C4-2B (cell line): ENCODE results near the gene ARHGAP11A.

Experiments
- H3K27ac ChIP-seq: fragments of 450-650 bp; 2 replicates; pipeline ENCODE4 v1.5.1; 2017
- ZFX ChIP-seq: fragments of 450-650 bp; IDR thresholded peaks from 2 replicates; pipeline ENCODE4 v1.6.1; 2017
- TF ChIP-seq, protein P1 (sequence below): fragments of 450-650 bp; conservative IDR thresholded peaks from 2 replicates; pipeline ENCODE4 v1.5.1; 2017; ENCODE audit warnings: mild to moderate bottlenecking

Gene ARHGAP11A

GRCh38 chr15:32675466-32675865, 60.2 kb downstream of the ARHGAP11A start:
- H3K27ac ChIP-seq = no peak overlapping the region
- TF ChIP-seq ZFX = no peak
- TF ChIP-seq, protein P1, sequence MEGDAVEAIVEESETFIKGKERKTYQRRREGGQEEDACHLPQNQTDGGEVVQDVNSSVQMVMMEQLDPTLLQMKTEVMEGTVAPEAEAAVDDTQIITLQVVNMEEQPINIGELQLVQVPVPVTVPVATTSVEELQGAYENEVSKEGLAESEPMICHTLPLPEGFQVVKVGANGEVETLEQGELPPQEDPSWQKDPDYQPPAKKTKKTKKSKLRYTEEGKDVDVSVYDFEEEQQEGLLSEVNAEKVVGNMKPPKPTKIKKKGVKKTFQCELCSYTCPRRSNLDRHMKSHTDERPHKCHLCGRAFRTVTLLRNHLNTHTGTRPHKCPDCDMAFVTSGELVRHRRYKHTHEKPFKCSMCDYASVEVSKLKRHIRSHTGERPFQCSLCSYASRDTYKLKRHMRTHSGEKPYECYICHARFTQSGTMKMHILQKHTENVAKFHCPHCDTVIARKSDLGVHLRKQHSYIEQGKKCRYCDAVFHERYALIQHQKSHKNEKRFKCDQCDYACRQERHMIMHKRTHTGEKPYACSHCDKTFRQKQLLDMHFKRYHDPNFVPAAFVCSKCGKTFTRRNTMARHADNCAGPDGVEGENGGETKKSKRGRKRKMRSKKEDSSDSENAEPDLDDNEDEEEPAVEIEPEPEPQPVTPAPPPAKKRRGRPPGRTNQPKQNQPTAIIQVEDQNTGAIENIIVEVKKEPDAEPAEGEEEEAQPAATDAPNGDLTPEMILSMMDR = no peak

GRCh38 chr15:32676169-32676568, 60.9 kb downstream of the ARHGAP11A start:
- TF ChIP-seq ZFX = no peak
- no peak overlapping the region for H3K27ac ChIP-seq

- no peak overlapping the region for H3K27ac ChIP-seq
- no peak for TF ChIP-seq ZFX
- TF ChIP-seq, protein P1 = no peak
These were observed 62.0 kb downstream of the ARHGAP11A start for GRCh38 chr15:32677238-32677750.

GRCh38 chr15:32679298-32679690, 64.0 kb downstream of the ARHGAP11A start:
- TF ChIP-seq, protein P1 = no peak; the same call in 1 of the 2 replicates
- TF ChIP-seq ZFX = no peak
- no peak overlapping the region for H3K27ac ChIP-seq

DNA sequence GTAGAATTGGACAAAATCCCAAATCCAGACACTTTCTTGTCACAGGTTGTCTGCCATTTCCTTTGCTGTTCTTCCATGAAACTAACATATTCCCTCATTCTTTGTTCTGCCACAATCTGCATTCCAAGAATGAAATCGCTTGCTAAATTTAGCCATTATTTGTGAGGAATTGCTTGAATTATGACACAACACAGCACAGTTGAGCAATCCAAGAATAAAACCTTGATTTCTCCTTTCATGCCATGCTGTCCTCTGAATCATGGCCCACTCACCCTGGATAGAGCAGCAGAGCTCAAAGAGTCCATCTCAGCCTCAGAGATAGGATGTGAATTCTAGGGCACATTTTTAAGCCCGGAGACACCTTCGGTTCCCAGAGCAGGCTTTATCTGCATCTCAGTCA, 67.3 kb downstream of the ARHGAP11A start:
- no peak overlapping the region for H3K27ac ChIP-seq
- no peak for TF ChIP-seq ZFX
- TF ChIP-seq, protein P1 = no peak

DNA sequence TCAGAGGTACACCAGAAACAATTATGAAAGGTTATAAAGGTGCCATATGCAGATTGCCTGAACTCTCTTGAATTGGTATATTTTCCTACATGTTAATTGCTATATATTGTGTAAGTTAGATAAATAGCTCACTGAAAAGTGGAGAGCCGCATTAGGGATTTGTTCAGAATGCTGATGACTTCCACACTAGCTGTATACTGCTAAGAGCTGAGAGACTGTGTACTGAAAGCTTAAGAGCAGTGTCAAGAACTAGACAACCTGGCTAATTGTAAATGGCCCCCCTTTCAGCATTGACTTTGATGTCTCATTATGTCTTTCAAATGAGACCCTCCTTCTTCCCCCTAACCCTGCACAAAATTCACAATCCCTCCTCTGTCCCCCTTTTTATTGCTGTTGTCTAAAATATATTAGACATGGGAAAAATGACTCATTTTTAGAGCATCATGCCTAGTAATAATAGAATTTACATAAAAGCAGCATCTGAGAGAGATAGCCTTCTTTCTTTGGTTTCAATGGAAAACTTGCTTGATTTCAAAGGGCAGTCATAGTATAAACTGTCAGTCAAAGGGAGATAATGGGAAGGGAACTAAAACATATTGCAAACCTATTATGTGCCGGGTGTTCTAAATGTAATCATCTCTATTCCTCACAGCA, 67.8 kb downstream of the ARHGAP11A start:
- no peak overlapping the region for H3K27ac ChIP-seq
- TF ChIP-seq, protein P1 = no peak
- TF ChIP-seq ZFX = no peak

DNA sequence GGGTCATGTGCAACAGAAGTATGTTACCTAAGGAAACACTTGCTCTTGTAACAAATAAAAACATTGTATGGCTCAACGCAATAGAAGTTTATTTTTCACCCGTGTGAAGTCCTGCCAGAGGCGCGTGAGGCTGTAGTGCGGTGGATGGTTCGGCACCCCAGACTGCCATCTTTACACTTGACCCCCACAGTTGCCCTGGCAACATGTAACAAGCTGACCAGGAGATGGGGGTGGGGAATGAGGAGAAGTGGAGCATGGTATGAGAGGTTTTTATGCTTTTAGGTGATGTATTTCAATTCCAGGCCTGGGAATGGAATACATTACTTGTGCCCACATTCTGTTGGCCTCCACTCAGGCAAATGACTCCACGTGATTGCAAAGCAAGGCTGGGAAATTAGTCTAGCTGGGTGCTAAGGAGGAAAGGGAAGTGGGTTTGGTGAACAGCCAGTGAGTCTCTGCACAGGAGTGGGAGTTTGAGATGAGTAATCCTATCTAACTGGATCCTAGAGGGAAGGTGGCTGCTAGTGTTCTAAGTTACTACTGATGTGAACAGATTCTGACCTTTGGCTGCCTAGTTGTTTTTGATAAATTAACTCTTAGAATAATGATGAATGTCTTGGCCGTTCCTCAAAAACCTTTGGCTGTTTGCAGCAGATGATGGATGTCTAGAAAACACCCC, 68.7 kb downstream of the ARHGAP11A start:
- H3K27ac ChIP-seq = no peak overlapping the region
- no peak for TF ChIP-seq ZFX
- TF ChIP-seq, protein P1 = no peak

GRCh38 chr15:32685576-32685975, 70.3 kb downstream of the ARHGAP11A start:
- no peak overlapping the region for H3K27ac ChIP-seq
- TF ChIP-seq, protein P1 = no peak
- no peak for TF ChIP-seq ZFX
